ENCODE measurements around the gene GLIPR1. TPM values are rescaled to one million over a fixed set of nuclear protein-coding genes. Genes with fewer than 3 reads are reported as not detected.

Gene GLIPR1
- total RNA-seq, 1 experiment from 2014 or later, result 0.13 TPM

DNA sequence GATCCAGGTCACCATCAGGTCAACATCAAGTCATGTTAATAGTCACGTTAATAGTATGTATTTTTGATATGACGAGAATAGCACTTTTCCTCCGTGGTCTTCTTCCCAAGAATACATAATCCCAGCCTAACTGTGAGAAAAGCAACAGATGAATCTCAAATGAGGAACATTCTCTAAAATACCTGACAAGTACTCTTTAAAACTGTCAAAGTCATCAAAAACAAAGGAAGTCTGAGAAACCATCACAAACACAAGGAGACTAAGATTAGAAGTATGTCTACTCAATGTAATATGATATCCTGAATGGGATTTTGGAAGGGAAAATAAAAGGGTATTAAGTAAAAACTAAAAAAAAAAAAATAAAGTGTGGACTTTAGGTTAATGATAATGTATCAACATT is 36.8 kb upstream of the GLIPR1 start:
- DNase-seq, result no peak
- H3K9me3 Mint-ChIP-seq, result peaks cover 10 to 19% of the 10 kb centered on the region in 2 experiments

More for the DNA sequence above, 36.8 kb upstream of the GLIPR1 start:
- no peak overlapping the region for H4K5ac ChIP-seq (ENCODE audit: insufficient read length, low read depth, low read length)
- no peak overlapping the region for H3K27ac Mint-ChIP-seq
- no peak overlapping the region for H3K18ac ChIP-seq (ENCODE audit: insufficient read length, low read depth, low read length)
- no peak overlapping the region for H2BK15ac ChIP-seq (ENCODE audit: low read depth, low read length)
- no peak overlapping the region for H3T11ph ChIP-seq (ENCODE audit: low read length)
- H2BK12ac ChIP-seq (ENCODE audit: insufficient read length, low read depth, low read length), result no peak overlapping the region
- H3K79me1 ChIP-seq (ENCODE audit: insufficient read depth, low read depth, low read length, poor library complexity, severe bottlenecking), result no peaks in the 10 kb centered on the region
- no peak overlapping the region for H3K23ac ChIP-seq (ENCODE audit: insufficient read length, low read depth, low read length)
- no peak overlapping the region for H2AFZ ChIP-seq (ENCODE audit: low read length)
- TF ChIP-seq, protein P1, sequence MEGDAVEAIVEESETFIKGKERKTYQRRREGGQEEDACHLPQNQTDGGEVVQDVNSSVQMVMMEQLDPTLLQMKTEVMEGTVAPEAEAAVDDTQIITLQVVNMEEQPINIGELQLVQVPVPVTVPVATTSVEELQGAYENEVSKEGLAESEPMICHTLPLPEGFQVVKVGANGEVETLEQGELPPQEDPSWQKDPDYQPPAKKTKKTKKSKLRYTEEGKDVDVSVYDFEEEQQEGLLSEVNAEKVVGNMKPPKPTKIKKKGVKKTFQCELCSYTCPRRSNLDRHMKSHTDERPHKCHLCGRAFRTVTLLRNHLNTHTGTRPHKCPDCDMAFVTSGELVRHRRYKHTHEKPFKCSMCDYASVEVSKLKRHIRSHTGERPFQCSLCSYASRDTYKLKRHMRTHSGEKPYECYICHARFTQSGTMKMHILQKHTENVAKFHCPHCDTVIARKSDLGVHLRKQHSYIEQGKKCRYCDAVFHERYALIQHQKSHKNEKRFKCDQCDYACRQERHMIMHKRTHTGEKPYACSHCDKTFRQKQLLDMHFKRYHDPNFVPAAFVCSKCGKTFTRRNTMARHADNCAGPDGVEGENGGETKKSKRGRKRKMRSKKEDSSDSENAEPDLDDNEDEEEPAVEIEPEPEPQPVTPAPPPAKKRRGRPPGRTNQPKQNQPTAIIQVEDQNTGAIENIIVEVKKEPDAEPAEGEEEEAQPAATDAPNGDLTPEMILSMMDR (conservative IDR thresholded peaks at IDR 0.05), result no peak
- H3K9me3 ChIP-seq (ENCODE audit: control insufficient read depth, low read depth, low read length), result no peaks in the 10 kb centered on the region
- no peak overlapping the region for H3K9ac ChIP-seq (ENCODE audit: extremely low read depth, insufficient read length, low read length)
- no peak overlapping the region for H3K4me3 Mint-ChIP-seq
- WGBS (ENCODE audit: extremely low coverage, insufficient read length, low lambda C conversion rate), result no CpG with 5 or more reads among the region's 3 CpGs
- H3K23me2 ChIP-seq (ENCODE audit: insufficient read length, low read depth, low read length, poor library complexity, severe bottlenecking), result no peaks in the 10 kb centered on the region
- no peak overlapping the region for H3K56ac ChIP-seq (ENCODE audit: insufficient read length, low read depth, low read length)
- H2AK5ac ChIP-seq (ENCODE audit: insufficient read length, low read length), result no peak overlapping the region
- H2BK120ac ChIP-seq (ENCODE audit: low read depth, low read length, poor library complexity, severe bottlenecking), result no peak overlapping the region
- no peak overlapping the region for H4K8ac ChIP-seq (replicated peaks; ENCODE audit: insufficient read length, low read depth, low read length)
- no peak overlapping the region for H3K27ac ChIP-seq (ENCODE audit: insufficient read length, low read depth, low read length)
- no peaks in the 10 kb centered on the region for H3K4me1 ChIP-seq (ENCODE audit: insufficient read depth, low read length)
- no peaks in the 10 kb centered on the region for H3K27me3 ChIP-seq (ENCODE audit: insufficient read depth, low read length)
- H3K4ac ChIP-seq (ENCODE audit: low read depth, low read length), result no peak overlapping the region
- H3K4me2 ChIP-seq (ENCODE audit: insufficient read depth, insufficient read length, low read length), result no peak overlapping the region
- H3K79me2 ChIP-seq (ENCODE audit: insufficient read depth, low read length), result no peaks in the 10 kb centered on the region
- H2BK20ac ChIP-seq (ENCODE audit: low read depth, low read length, poor library complexity, severe bottlenecking), result no peak overlapping the region
- H4K91ac ChIP-seq (ENCODE audit: insufficient read length, low read depth, low read length), result no peak overlapping the region
- no peaks in the 10 kb centered on the region; the same call in 1 of the 2 replicates for H3K27me3 Mint-ChIP-seq (ENCODE audit: low read depth)
- no peak overlapping the region for H3K14ac ChIP-seq (ENCODE audit: insufficient read depth, low read length)
- H4K20me1 ChIP-seq (ENCODE audit: control insufficient read depth, insufficient read depth, insufficient read length), result no peaks in the 10 kb centered on the region
- H3K4me1 Mint-ChIP-seq, result peaks cover 2 to 4% of the 10 kb centered on the region in 2 experiments; a peak in 1 of 4 replicates
- H3K36me3 Mint-ChIP-seq (ENCODE audit: insufficient read depth in 1 of 3, low read depth in 3 of 3), result peaks cover 7 to 17% (median 15%) of the 10 kb centered on the region in 3 experiments
- no peak overlapping the region for H2BK5ac ChIP-seq (ENCODE audit: insufficient read length, low read length)
